PC-3 (cell line): Measurements from ENCODE around the gene RPS6KC1. TPM values are rescaled to one million over a fixed set of nuclear protein-coding genes. Genes with fewer than 3 reads are reported as not detected.
A peak's percentile ranks its signal among the peaks of the same experiment; 100 is the strongest.

Source experiments
- ATAC-seq: fragments of 200-7000 bp; cut with Tn5 transposase; 2 replicates; pipeline ENCODE4 v1.9.1; 2020; ENCODE audit warnings: mild to moderate bottlenecking, moderate library complexity
- BruUV-seq: library from RNA; stranded (reverse); fragments of 400-500 nt; replicated peaks from 2 replicates; lab custom pipeline; 2021; lab: Mats Ljungman, UMichigan
- CTCF ChIA-PET: fragments of 300-600 bp; sonication (Branson Sonifier 250); formaldehyde crosslinking; loops from one replicate; lab custom pipeline; 2022; ENCODE audit warnings: antibody characterized with exemption; lab: Charles Lee
- POLR2A ChIA-PET: fragments of 300-600 bp; sonication (Branson Sonifier 250); formaldehyde crosslinking; loops from one replicate; lab custom pipeline; 2022; ENCODE audit warnings: antibody characterized with exemption; ENCODE audit not compliant: unreplicated experiment; lab: Charles Lee
- DNase-seq: peaks from one replicate; pipeline ENCODE4 v3.0.0-alpha.2; 2015
- H2AFZ ChIP-seq: fragments of 300-600 bp; sonication (generic); 2 replicates; pipeline ENCODE4 v1.6.0; 2016; ENCODE audit warnings: antibody characterized with exemption, low read length
- H3F3A ChIP-seq: fragments of 300-600 bp; sonication (generic); one replicate; pipeline ENCODE4 v1.6.0; 2017; ENCODE audit warnings: antibody characterized with exemption, low read length, control low read depth, mild to moderate bottlenecking; ENCODE audit not compliant: unreplicated experiment
- H3K27ac ChIP-seq: fragments of 300-600 bp; sonication (generic); 2 replicates; pipeline ENCODE4 v1.5.1; 2016; ENCODE audit warnings: mild to moderate bottlenecking, low read length
- H3K27me3 ChIP-seq: fragments of 300-600 bp; sonication (generic); 2 replicates; pipeline ENCODE4 v1.6.1; 2016; ENCODE audit warnings: low read length, mixed read lengths
- H3K36me3 ChIP-seq: fragments of 300-600 bp; sonication (generic); 2 replicates; pipeline ENCODE4 v1.6.1; 2016; ENCODE audit warnings: low read depth, mixed run types, low read length, mixed read lengths
- H3K4me1 ChIP-seq: fragments of 300-600 bp; sonication (generic); 2 replicates; pipeline ENCODE4 v1.5.1; 2016; ENCODE audit warnings: low read length; ENCODE audit not compliant: insufficient read depth
- H3K4me2 ChIP-seq: fragments of 300-600 bp; sonication (generic); 2 replicates; pipeline ENCODE4 v1.6.0; 2016; ENCODE audit warnings: low read length
- H3K4me3 ChIP-seq: fragments of 300-600 bp; sonication (generic); 2 replicates; pipeline ENCODE4 v1.5.1; 2016; ENCODE audit warnings: mild to moderate bottlenecking, low read length, mixed read lengths
- H3K79me2 ChIP-seq: fragments of 300-600 bp; sonication (generic); 2 replicates; pipeline ENCODE4 v1.6.1; 2017; ENCODE audit warnings: low read length, mixed read lengths
- H3K9ac ChIP-seq: fragments of 300-600 bp; sonication (generic); 2 replicates; pipeline ENCODE4 v1.6.0; 2016; ENCODE audit warnings: mild to moderate bottlenecking, low read length
- H3K9me2 ChIP-seq: fragments of 300-600 bp; sonication (generic); replicated peaks from 2 replicates; pipeline ENCODE4 v1.6.1; 2016; ENCODE audit warnings: mixed run types, low read length, mixed read lengths
- H3K9me3 ChIP-seq: fragments of 300-600 bp; sonication (generic); 2 replicates; pipeline ENCODE4 v1.6.1; 2016; ENCODE audit warnings: low read length, mixed read lengths
- H4K20me1 ChIP-seq: fragments of 300-600 bp; sonication (generic); 2 replicates; pipeline ENCODE4 v1.6.1; 2016; ENCODE audit warnings: low read length, mixed read lengths
- CTCF ChIP-seq: fragments of 300-600 bp; sonication (generic); conservative IDR thresholded peaks from 2 replicates; pipeline ENCODE4 v1.5.1; 2017; ENCODE audit warnings: antibody characterized with exemption, low read depth, mild to moderate bottlenecking, low read length
- EZH2 ChIP-seq: fragments of 300-600 bp; sonication (generic); IDR thresholded peaks from one replicate; pipeline ENCODE4 v1.6.1; 2017; ENCODE audit warnings: antibody characterized with exemption, mild to moderate bottlenecking, low read length; ENCODE audit not compliant: unreplicated experiment
- EZH2phosphoT487 ChIP-seq: fragments of 300-600 bp; sonication (generic); IDR thresholded peaks from 2 replicates; pipeline ENCODE4 v1.6.1; 2018; ENCODE audit warnings: mild to moderate bottlenecking, antibody characterized with exemption, low read length, borderline replicate concordance
- intact Hi-C: fragments of 100-400 bp; cut with micrococcal nuclease; formaldehyde crosslinking; loops from 2 replicates; pipeline ENCODE4 v1.9.0; 2023
- total RNA-seq: library from RNA; depleted of rRNA; stranded (reverse); fragments of >200 nt; gene quantifications from 2 replicates; pipeline ENCODE4 v1.2.3, GENCODE V29; 2014

Gene RPS6KC1
- total RNA-seq, 1 experiment from 2014 or later = 21.1 TPM

GRCh38 chr1:213277036-213277435 lies 226.0 kb downstream of the RPS6KC1 start:
- H3K9me2 ChIP-seq = no peaks in the 10 kb centered on the region
- no TSS peak for BruUV-seq
- no peaks in the 10 kb centered on the region for H3K36me3 ChIP-seq
- POLR2A ChIA-PET = no interaction called here
- CTCF ChIA-PET = no interaction called here
- TF ChIP-seq EZH2phosphoT487 (no peak), EZH2 (no peak), CTCF (no peak)
- no peaks in the 10 kb centered on the region for H3K27me3 ChIP-seq
- no peak overlapping the region for H2AFZ ChIP-seq
- intact Hi-C loops = no loop called here
- no peaks in the 10 kb centered on the region for H3K4me1 ChIP-seq
- DNase-seq = peak; percentile 16
- H3K4me3 ChIP-seq = no peak overlapping the region
- H3K9me3 ChIP-seq = no peaks in the 10 kb centered on the region
- no peak overlapping the region for H3K4me2 ChIP-seq
- H3F3A ChIP-seq = no peaks in the 10 kb centered on the region
- no peaks in the 10 kb centered on the region for H4K20me1 ChIP-seq
- H3K79me2 ChIP-seq = no peaks in the 10 kb centered on the region
- H3K9ac ChIP-seq = no peak overlapping the region
- no peak overlapping the region for H3K27ac ChIP-seq
- ATAC-seq = no peak; the same call in 1 of the 2 replicates

GRCh38 chr1:213279410-213279809 lies 228.4 kb downstream of the RPS6KC1 start:
- no peak for TF ChIP-seq CTCF
- TF ChIP-seq EZH2phosphoT487 = no peak
- TF ChIP-seq EZH2 = no peak
- H3K9ac ChIP-seq = no peak overlapping the region
- ChIA-PET POLR2A (no interaction called here), CTCF (no interaction called here)
- no peaks in the 10 kb centered on the region for H3K27me3 ChIP-seq
- H3K79me2 ChIP-seq = no peaks in the 10 kb centered on the region
- H3F3A ChIP-seq = no peaks in the 10 kb centered on the region
- H3K4me1 ChIP-seq = peaks cover 7% of the 10 kb centered on the region; the same call in 1 of the 2 replicates
- no peak for ATAC-seq
- no peaks in the 10 kb centered on the region for H4K20me1 ChIP-seq
- no peaks in the 10 kb centered on the region for H3K9me2 ChIP-seq
- no TSS peak for BruUV-seq
- no peak overlapping the region for H3K27ac ChIP-seq
- H3K4me2 ChIP-seq = no peak overlapping the region
- no peaks in the 10 kb centered on the region for H3K36me3 ChIP-seq
- H3K4me3 ChIP-seq = no peak overlapping the region
- H3K9me3 ChIP-seq = no peaks in the 10 kb centered on the region
- no peak for DNase-seq
- intact Hi-C loops = no loop called here
- H2AFZ ChIP-seq = no peak overlapping the region

GRCh38 chr1:213281640-213282301 lies 230.7 kb downstream of the RPS6KC1 start:
- BruUV-seq = no TSS peak
- Histone ChIP-seq H3K4me3 (no peak overlapping the region), H3K4me2 (no peak overlapping the region), H3K9me3 (no peaks in the 10 kb centered on the region), H3K4me1 (peaks cover 13% of the 10 kb centered on the region; the same call in 1 of the 2 replicates), H2AFZ (no peak overlapping the region), H3K9ac (no peak overlapping the region), H3K9me2 (no peaks in the 10 kb centered on the region), H4K20me1 (no peaks in the 10 kb centered on the region), H3K27me3 (no peaks in the 10 kb centered on the region), H3F3A (no peaks in the 10 kb centered on the region), H3K79me2 (no peaks in the 10 kb centered on the region), H3K27ac (no peak overlapping the region), H3K36me3 (no peaks in the 10 kb centered on the region)
- ATAC-seq (no peak), DNase-seq (no peak)
- CTCF ChIA-PET = no interaction called here
- TF ChIP-seq EZH2phosphoT487 = no peak
- no peak for TF ChIP-seq EZH2
- no peak for TF ChIP-seq CTCF
- POLR2A ChIA-PET = no interaction called here
- intact Hi-C loops = no loop called here
